Breast epithelium (tissue), 3 donors: ENCODE measurements around the gene STEAP1B.
"Not testable (repeated sequence)": the region's sequence is repeated elsewhere in the genome, so short reads cannot be mapped to it uniquely, and the experiment has no call there.

Experiments used
- CTCF ChIP-seq, 3 donors: fragments of 450-650 bp; IDR thresholded peaks; one replicate each; pipeline ENCODE4 v1.5.1; 2016 to 2017; ENCODE audit warnings: antibody characterized with exemption in 3 of 3, mild to moderate bottlenecking in 3 of 3, moderate library complexity in 3 of 3
- POLR2A ChIP-seq: fragments of 450-650 bp; IDR thresholded peaks from one replicate; pipeline ENCODE4 v1.6.1; 2016; ENCODE audit warnings: antibody characterized with exemption, mild to moderate bottlenecking, moderate library complexity

GRCh38 chr7:22516950-22517349 lies 17.0 kb upstream of the STEAP1B start:
- not testable (repeated sequence) for TF ChIP-seq CTCF (IDR thresholded peaks at IDR 0.05); POLR2A
